Stimulated activated CD4-positive, alpha-beta T cell treated with anti-CD3 and anti-CD28 coated beads, TNF-alpha, amount 100 ng/mL, for 48 hours (primary cell): ENCODE data around the gene KIAA0513.

Experiments
- DNase-seq, 3 donors: peaks; one replicate each; pipeline ENCODE4 v3.0.0-alpha.2; 2020; ENCODE audit warnings: low read depth in 3 of 3

Gene KIAA0513

GRCh38 chr16:85004587-85005205, 22.9 kb upstream of the KIAA0513 start:
- no peak for DNase-seq

GRCh38 chr16:85005285-85006069, 22.1 kb upstream of the KIAA0513 start:
- no peak for DNase-seq

- DNase-seq = no peak
Measured at GRCh38 chr16:85006639-85007038, 21.0 kb upstream of the KIAA0513 start.

GRCh38 chr16:85007496-85008214, 19.9 kb upstream of the KIAA0513 start:
- DNase-seq = no peak

GRCh38 chr16:85008271-85008670, 19.3 kb upstream of the KIAA0513 start:
- no peak for DNase-seq

- no peak for DNase-seq
Measured at GRCh38 chr16:85010446-85010930, 17.1 kb upstream of the KIAA0513 start.

- DNase-seq = peak; percentile 70 to 87 (median 70)
Measured at GRCh38 chr16:85010931-85011845, 16.4 kb upstream of the KIAA0513 start, which contains the start of gene ZDHHC7. TSS of gene ZDHHC7 (minus strand) at chr16:85011535. CDS start at chr16:84990618, 20,917 bp downstream.

- no peak for DNase-seq
Measured at GRCh38 chr16:85011846-85012284, 15.7 kb upstream of the KIAA0513 start.

GRCh38 chr16:85014311-85014710, 13.3 kb upstream of the KIAA0513 start:
- DNase-seq = no peak

GRCh38 chr16:85015481-85016187, 12.0 kb upstream of the KIAA0513 start:
- no peak for DNase-seq

GRCh38 chr16:85017151-85017550, 10.4 kb upstream of the KIAA0513 start:
- no peak for DNase-seq

- DNase-seq = no peak
Measured at GRCh38 chr16:85017633-85018032, 10.0 kb upstream of the KIAA0513 start.

GRCh38 chr16:85018529-85019236, 8.9 kb upstream of the KIAA0513 start:
- DNase-seq = no peak

- DNase-seq = no peak
Measured at GRCh38 chr16:85019659-85020245, 7.8 kb upstream of the KIAA0513 start.

GRCh38 chr16:85025781-85026653, 1.6 kb upstream of the KIAA0513 start:
- DNase-seq = no peak

GRCh38 chr16:85026703-85027102, 892 bp upstream of the KIAA0513 start:
- no peak for DNase-seq

GRCh38 chr16:85027958-85028684, 526 bp downstream of the KIAA0513 start:
- DNase-seq = peak in 1 of 3 donors; percentile 22
